GM18520 (cell line): ENCODE measurements around the gene DISC1.

Experiments used
- ATAC-seq: cut with Tn5 transposase; IDR thresholded peaks from one replicate; pipeline ENCODE4 v1.9.1; 2021; ENCODE audit not compliant: unreplicated experiment

DISC1 gene

DNA sequence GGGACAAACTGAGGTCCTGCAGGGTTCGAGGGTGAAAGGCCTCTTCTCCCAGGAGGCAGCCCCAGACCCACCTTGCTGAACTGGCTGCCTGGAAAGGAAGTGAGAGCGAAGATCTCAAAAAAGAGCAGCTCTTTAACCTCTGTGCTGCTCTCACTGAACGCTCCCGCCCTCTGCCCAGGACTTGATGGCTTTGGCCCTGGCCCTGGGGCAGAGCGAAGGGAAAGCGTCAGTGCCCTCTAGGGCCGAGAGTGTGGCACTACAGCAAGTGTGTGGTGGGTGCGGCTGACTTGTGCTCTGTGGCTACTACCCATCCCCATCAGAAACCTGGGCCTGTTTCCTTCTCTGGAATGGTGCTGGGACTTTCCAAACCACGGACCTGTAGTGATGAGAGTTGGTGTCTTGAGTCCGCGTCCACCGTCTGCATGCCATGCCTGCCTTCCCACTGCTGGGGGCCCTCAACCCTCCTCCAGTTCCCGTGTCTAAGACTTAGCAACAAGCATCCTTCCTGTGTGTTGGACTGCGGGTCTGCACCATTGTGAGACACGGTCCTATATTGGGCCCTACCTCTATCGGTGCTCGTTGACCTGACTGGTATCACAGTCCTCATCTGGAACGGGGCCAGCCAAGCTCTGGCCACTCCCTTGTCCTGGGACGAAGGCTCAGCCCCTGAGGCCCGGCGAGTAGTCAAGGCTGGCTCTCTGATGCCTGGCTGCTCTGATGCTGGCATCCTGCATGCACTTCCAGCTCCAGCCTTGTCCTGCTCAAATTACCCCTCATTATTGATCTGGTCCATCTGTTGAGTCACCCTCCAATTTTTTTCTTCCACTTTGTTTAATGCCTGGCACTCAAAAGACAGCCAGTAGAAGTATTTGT is 180.3 kb downstream of the DISC1 start:
- no peak for ATAC-seq

DNA sequence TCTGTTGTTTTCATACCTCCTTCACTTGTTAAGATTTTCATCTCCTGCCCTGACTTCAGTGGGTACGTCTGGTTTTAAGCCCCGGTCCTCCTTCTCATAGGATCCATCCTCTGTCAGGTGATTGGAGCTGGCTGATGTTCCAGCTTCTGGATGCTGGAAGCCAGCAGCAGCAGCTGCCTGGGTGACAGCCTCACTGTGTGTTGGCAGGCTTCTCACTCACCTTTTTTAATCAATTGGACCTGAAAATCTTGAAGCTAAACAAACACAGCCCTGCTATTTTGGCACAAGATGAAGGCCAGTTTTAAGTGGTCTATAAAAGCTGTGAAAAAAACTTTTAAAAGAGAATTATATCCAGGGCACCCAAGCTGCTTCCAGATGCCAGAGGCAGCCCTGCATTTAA is 181.0 kb downstream of the DISC1 start:
- ATAC-seq: no peak

DNA sequence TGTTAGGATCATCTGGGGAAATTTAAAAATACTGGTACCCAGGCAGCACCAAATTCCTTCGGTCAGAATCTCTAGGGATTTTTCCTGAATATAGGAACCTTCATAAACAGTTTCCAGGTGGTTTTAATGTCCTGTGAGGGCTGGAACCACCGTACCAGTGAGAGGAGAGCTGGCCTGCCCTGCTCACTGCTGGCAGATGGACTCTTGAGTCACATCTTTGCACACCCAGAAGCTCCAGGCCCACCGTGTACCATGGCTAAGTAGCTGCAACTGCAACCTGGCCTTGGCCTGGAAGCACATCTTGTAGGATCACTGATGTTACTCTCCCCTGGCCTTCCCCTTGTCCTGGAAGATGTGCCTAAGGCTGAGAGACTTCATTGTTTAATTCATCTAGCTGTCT is 181.5 kb downstream of the DISC1 start:
- ATAC-seq: no peak

DNA sequence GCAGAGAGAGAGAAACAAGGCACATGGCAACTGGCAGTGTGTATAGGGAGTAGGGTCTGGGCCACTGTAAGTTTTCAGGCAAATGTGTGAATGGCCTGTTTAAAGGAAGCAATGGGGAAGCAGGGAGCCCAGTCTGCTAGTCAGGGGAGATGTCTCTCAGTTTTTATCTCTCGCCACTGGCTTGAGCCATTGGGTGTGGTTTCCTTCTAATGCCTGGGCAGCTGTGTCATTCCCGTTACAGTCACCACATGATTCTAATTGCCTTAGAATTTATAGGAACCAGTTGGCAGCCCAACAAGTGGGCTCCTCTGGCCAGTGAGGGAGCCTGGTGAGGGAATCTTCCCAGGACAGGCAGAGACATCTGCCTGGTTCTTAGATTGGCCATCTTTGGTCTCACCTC is 182.4 kb downstream of the DISC1 start:
- no peak for ATAC-seq

DNA sequence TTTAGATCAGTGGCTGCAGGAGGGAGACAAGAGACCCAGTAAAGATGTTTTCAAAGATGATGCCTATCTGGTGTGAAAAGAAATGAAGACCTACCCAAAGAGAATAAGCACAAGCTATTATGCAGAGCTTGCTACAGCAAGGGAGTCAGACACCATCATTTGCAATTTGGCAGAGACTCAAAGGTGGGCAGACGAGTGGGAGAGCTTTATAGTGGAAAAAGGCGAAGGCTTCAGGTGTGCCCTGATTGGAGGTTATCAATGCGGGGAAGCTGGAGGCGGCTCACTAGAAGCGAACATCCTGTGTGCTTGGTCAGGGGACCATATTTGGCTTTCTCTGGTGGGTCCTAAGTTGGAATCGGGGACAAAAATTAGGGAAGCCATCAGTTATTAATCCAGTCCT is 183.8 kb downstream of the DISC1 start:
- no peak for ATAC-seq

DNA sequence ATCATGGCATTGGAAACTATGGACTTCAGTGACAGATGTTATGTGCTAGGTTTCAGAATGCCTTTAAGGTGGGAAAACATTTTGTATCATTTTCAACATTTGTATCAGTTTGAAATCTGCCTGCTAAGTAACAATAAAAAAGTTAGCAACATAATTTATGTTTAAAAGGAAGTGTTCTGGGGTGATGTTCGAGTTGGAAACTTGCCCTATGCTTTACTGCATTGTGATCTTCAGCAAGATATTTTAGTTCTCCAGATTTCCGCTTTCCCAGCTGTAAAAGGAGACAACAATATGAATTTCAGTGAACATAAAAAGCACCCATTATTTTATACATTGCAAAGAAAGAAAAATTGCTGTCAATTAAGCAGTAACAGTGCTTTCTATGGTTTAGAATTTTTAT is 187.4 kb downstream of the DISC1 start:
- no peak for ATAC-seq

DNA sequence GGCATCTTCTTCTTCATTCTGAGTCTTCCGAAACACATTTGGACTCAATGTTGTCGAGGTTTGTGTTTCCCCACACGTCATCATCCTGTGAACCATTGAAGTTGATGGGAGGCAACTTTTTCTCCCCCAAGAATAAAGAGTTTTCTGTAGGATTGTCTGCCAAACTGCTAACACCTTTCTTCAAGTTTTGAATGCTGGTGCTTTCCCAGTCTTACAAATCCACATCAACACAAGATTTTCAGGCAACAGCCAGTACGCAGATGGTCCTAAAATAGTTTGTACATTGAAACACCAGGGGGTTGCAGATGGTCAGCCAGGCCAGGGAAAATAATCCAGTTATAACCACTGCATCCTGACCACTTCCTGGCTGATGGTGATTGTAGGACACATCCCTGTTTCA is 187.9 kb downstream of the DISC1 start:
- no peak for ATAC-seq

DNA sequence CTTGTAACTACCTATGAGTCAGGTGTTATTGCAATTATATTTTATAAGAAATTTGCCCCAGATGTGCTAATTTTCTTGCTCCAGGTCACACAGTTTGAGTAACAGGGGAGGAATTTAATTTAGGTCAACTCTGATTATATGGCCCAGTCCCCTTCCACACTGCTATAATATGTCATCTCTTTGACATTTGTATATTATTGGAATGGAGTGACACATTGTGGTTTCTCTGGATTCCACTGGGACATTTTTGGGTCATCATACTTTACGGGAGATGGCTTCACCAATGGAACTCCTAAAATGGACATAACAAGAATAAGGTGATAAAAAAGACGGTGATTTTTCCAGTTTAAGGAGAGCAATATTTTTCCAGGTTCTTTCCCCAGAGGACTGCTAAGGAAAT is 191.2 kb downstream of the DISC1 start:
- no peak for ATAC-seq

DNA sequence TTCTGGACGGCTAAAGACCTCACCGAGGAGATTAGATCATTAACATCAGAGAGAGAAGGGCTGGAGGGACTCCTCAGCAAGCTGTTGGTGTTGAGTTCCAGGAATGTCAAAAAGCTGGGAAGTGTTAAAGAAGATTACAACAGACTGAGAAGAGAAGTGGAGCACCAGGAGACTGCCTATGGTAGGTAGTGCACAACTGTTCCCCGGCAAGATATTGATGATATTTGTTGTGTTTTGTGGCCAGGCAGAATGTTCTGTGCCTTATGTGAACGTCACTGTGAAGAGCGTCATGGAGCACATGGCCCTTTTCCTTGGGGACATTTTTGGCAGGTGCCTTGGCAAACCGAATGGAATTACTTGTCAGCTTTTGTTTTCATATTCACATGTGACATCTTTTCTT is 191.7 kb downstream of the DISC1 start:
- ATAC-seq: no peak

DNA sequence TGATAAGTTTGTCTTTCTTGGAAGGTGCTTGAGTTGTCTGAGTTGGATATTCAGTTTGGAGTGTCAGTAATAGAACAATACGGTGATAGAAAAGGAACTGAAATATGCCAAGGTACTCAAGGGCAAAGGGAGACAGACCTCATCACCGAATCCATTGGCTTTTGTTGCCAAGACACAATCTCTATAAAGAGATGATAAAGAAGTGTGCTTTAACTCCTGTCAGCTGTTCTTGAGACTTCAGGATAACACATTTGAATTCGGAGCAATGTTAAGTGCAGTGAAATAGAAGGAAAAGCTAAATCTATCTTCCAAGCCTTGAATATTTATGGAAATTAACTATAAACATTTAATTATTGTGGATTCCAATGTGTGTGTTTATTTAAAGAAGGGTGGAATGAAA is 194.7 kb downstream of the DISC1 start:
- ATAC-seq: no peak

DNA sequence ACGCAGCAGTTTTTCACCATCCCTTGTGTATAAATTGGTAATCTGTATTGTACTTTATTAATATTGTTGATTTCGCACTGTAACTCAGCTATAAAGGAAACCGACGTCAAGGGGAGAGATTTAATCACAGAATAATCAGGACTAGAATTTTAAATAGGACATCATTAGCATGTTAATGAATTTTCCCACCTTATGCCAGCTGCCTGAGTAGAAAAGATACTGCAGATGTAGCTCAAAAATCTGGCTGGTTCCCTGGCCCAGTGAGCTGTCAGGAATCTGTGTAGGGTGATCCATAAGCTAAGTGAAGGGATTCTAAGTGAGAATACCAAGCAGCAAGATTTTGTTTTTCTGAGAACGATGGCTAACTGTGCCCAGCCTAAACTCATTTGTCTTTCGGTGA is 195.5 kb downstream of the DISC1 start:
- ATAC-seq: no peak

DNA sequence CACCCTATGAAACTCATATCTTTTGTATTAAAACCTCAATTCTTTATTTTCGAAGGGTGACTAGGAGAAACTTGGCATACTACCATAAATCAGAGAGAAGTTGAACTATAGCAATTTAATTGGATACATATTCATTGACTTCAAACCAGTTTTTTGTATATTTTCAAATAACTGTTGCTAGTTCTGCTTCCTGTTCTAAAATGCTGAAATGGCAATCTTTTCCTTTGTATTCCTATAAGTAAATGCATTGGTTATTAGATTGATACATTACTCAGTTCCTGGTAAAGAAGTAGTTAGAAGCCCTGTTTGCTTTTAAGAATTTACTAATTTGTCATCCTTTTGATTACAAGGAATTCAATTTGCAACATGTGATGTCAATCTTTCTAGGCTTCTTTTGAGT is 200.0 kb downstream of the DISC1 start:
- ATAC-seq: no peak

DNA sequence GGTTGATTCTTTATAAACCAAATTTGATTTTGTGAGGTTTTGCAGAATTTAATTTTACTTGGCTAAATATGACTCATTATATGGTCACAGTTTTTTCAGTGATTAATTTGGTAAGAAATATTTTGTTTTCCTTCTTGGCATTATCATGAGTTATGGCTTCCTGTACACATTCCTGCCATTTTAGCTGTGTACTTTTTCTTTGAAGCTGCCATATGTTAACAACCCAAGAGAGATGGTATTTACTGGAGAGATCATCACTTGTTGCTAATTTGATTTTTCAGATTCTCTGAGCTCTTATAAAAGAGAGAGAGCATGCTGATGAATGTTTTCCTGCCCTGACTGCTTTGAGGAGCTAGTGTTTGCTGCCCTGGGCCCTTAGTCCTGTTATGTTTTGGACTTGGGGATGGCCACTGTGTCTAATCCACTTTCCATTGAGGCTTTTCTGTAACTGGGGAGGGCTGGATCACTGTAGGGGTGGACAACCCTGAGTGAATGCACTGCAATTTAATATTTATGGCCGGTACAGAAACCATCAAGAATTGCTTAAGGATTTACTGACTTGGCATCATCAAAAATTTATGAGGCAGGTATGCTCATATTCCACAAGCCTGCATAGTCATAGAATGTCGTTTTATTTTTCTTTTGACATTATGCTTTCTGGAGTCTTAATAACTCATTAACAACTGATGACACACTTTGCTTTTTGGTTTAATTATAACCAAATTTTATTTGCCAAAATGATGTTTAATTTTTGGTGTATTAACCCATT is 200.9 kb downstream of the DISC1 start:
- no peak for ATAC-seq

DNA sequence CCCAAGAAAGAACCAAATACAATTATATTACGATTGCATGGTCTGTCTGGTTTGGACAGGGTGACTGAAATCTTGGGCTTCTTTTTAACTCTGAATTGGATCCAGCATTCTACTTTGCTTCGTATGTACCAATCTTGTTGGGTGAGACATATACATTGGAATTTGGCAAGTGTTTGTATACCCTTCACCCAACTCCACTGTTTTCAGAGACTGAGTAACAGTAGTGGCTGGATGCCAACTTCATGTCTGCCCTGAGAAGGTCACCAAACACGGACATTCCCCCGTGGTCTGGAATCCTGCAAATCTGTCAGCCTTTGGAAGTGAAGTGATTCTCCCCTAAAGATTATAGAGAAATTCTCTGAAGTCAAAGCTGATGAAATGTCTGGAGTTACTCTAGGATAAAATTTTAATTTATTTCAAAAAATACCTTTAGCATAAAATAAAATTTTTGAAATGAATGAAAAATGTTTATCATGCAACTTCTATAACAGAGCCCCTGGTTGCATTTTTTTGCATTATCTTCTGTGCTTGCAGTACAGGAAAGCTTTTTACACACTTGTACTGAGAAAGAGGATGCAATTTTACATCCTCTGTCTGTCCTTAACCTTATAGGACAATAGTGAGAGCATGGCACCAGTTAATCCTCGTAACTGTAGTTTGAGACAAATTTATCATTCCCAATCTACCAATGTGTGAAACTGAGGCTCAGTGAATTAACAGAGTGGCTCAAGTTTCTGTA is 201.8 kb downstream of the DISC1 start:
- ATAC-seq: no peak

DNA sequence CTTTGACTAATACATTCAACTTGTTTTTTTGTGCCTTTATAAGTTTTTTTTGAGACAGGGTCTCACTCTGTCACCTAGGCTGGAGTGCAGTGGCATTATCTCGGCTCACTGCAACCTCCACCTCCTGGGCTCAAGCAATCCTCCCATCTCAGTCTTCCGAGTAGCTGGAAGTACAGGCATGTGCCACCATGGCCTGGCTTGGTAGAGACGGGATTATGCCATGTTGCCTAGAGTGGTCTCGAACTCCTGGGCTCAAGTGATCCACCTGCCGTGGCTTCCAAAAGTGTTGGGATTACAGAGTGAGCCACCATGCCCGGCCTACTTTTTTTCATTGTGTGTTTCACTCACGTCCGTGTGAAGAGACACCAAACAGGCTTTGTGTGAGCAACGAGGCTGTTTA is 202.7 kb downstream of the DISC1 start:
- no peak for ATAC-seq

DNA sequence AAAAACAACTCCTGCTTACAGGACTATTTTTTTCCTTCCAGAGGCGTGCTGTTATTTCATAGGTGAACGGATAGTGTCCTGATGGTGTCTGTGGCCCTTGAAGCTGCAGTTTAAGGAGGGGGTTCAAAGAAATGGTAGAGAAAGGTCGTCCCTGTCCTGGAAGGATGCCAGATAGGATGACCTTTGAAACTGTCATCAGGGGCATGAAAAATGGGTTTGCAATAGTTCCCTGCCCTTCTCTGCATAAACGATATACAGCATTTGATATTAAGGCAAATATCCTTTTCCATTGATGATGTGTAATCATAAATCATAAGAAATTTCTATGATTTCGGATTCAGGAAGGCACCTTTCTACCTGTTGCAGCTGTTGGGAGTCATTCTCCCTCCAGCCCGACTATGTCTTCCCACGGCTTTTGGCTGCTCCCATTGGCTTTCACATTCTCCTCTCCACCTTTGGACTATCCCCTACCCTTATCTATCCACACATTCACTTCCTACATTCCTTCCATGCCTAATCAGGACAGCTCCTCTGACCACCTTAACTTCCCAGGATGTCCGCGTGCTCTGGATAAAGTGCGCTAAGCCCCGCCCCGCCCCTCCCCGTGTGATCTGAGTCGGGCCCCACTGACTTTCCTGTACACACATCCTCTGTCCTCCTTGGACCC is 209.8 kb downstream of the DISC1 start:
- no peak for ATAC-seq

DNA sequence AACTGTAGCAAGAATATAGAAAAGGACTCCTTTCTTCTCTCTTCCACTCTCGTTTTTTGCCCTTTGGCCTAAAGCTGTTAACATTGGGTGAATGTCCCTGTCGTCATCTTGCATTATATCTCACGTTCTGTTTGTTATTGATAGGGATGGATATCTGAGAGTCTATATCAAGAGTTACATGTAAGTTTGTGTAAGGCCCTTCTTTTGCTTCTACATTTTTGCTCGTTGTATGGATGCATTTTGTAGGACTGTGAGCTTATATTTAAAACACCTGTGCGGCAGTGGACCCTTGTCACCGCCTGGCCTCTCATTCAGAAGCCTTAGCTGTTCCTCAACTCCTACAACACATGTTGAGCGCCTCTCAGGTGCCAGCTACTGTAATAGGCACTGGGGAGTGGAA is 211.9 kb downstream of the DISC1 start:
- ATAC-seq: no peak

DNA sequence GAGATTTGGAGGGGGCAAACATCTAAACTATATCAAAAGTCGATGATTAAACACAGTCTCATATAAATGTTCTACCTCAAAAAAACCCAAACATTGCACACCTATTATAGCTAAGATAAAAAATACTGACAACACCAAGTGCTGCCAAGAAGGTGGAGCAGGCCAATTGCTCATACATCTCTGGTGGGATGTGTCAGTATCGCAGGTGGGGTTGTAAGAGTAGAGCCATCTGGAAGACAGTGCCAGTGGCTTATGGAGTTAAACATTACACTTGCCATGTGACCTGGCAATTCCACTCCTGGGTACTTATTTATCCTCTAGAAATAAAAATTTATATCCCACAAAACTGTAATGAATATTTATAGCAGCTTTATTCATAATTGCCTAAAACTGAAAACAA is 213.4 kb downstream of the DISC1 start:
- ATAC-seq: no peak

DNA sequence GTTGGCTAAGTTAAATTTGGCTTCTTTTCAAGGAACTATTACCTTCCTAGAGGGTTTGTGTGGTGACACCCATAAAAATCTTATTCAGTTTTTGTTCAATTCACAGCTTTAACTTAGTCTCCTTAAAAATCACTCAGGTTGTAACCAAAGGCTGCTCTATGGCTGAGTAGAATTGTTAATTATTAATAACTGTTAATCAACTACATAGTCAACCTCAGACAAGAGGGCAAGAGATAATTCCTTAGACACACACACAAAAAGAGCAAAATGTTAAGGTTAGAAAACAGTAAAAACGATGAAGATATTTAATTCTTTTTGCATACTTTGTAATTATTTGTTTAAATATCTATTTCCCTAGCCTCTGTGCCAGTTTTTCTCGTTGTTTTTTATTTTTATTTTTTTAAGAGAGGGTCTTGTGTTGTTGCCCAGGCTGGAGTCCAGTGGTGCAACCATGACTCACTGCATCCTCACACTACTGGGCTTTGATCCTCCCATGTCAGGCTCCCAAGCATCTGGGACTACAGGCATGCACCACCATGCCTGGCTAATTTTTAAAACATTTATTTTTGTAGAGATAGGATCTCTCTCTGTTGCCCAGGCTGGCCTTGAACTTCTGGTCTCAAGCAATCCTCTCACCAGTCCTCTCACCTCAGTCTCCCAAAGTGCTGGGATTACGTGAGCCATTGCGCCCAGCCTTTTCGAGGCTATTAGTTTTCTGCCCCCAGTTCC is 215.2 kb downstream of the DISC1 start:
- no peak for ATAC-seq

DNA sequence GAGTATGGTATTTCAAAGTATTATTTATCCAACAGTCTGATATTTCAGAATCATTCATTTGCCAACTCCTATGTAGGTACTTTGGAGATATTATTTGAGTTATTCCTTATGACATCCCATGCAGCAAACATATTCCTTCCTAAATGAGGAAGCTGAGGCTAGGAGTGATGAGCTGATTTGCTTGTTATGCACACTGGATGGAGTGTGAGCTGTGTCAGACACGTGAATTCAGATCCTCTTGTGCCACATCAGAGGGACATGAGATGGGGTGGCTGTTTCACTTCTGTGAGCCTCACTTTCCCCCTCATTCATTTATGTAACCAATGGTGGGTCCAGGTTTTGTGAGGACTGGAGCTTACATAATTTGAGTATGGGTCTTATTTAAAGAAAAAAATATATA is 215.9 kb downstream of the DISC1 start:
- ATAC-seq: no peak
